Activated CD4-positive, alpha-beta T cell treated with anti-CD3 and anti-CD28 coated beads for 36 hours (primary cell): ENCODE measurements around the gene FKBP7. TPM values are rescaled to one million over a fixed set of nuclear protein-coding genes. Genes with fewer than 3 reads are reported as not detected.
"Not testable (repeated sequence)": the region's sequence is repeated elsewhere in the genome, so short reads cannot be mapped to it uniquely, and the experiment has no call there.

Experiments used
- ATAC-seq: fragments of 200-7000 bp; cut with Tn5 transposase; one replicate; pipeline ENCODE4 v1.10.0; 2021; ENCODE audit warnings: mild to moderate bottlenecking, moderate library complexity
- CTCF ChIA-PET: fragments of 350-600 bp; sonication (Branson Sonifier 250); formaldehyde crosslinking; loops from one replicate; lab custom pipeline; 2021; ENCODE audit warnings: antibody characterized with exemption; lab: Charles Lee
- POLR2A ChIA-PET: fragments of 350-600 bp; sonication (Branson Sonifier 250); formaldehyde crosslinking; loops from one replicate; lab custom pipeline; 2021; ENCODE audit warnings: antibody characterized with exemption, inconsistent platforms; lab: Charles Lee
- DNase-seq: peaks from one replicate; pipeline ENCODE4 v3.0.0-alpha.2; 2020
- H3K27ac Mint-ChIP-seq: one replicate; pipeline ENCODE4 v1.8.0; 2021; ENCODE audit warnings: mixed read lengths
- H3K27me3 Mint-ChIP-seq: one replicate; pipeline ENCODE4 v1.8.0; 2021; ENCODE audit warnings: mixed read lengths
- H3K36me3 Mint-ChIP-seq: one replicate; pipeline ENCODE4 v1.8.0; 2021; ENCODE audit warnings: low read depth, mixed read lengths
- H3K4me1 Mint-ChIP-seq: one replicate; pipeline ENCODE4 v1.8.0; 2021; ENCODE audit warnings: mixed read lengths
- H3K4me3 Mint-ChIP-seq: one replicate; pipeline ENCODE4 v1.8.0; 2021; ENCODE audit warnings: mild to moderate bottlenecking, moderate library complexity, mixed read lengths
- H3K9me3 Mint-ChIP-seq: one replicate; pipeline ENCODE4 v1.8.0; 2021; ENCODE audit warnings: low read depth, mixed read lengths
- intact Hi-C, 2 experiments: fragments of 100-400 bp; cut with DNase I in 1 of 2; cut with micrococcal nuclease in 1 of 2; formaldehyde crosslinking; loops; one replicate each; pipeline versions ENCODE4 v1.14.2 to v1.15.1; 2022 to 2024; cut with DNase I, micrococcal nuclease
- total RNA-seq, 2 experiments: library from RNA; stranded (reverse); gene quantifications; one replicate each; pipeline ENCODE4 v1.2.3, GENCODE V29; 2021

Gene FKBP7
- total RNA-seq, 2 experiments from 2014 or later: 3.4 to 4.8 TPM

- H3K4me3 Mint-ChIP-seq, ATAC-seq, POLR2A ChIA-PET, H3K27me3 Mint-ChIP-seq, intact Hi-C loops, H3K4me1 Mint-ChIP-seq, DNase-seq, H3K27ac Mint-ChIP-seq: not testable (repeated sequence)
- CTCF ChIA-PET: interaction anchor here (1.2 to 1.4 kb wide), 2 partner anchors 9 to 12 kb away, joined by 6 to 10 read pairs; no protein-coding TSS in a partner anchor
- Mint-ChIP-seq H3K9me3 (peaks cover 15% of the 10 kb centered on the region), H3K36me3 (peaks cover 44% of the 10 kb centered on the region)
Measured at GRCh38 chr2:178423746-178424145, 54.7 kb downstream of the FKBP7 start.

DNA sequence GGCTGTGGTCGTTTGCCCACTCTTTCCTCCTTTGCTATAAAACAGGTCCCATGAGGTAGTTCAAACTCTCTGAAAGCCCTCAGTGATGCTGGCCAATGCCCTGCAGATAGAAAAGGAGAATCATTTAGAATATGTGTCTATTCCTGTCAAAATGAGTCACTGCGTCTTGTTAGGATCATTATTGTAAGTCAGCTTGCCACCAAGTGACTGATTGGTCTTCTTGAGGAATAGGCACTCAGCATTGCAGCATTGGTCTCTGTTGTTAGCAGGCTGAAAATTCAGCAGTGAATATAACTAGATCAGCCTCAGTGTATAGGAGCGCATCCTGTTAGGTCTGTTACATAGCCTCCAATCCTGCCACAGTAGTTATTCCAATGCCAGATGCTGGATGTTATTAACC lies 56.3 kb downstream of the FKBP7 start:
- Mint-ChIP-seq H3K36me3 (peaks cover 30% of the 10 kb centered on the region), H3K27me3 (no peaks in the 10 kb centered on the region), H3K4me1 (no peaks in the 10 kb centered on the region), H3K4me3 (no peak overlapping the region), H3K27ac (no peak overlapping the region), H3K9me3 (peaks cover 15% of the 10 kb centered on the region)
- ChIA-PET CTCF (no interaction called here), POLR2A (no interaction called here)
- ATAC-seq (peak; percentile 60), DNase-seq (no peak)
- intact Hi-C loops: no loop called here

DNA sequence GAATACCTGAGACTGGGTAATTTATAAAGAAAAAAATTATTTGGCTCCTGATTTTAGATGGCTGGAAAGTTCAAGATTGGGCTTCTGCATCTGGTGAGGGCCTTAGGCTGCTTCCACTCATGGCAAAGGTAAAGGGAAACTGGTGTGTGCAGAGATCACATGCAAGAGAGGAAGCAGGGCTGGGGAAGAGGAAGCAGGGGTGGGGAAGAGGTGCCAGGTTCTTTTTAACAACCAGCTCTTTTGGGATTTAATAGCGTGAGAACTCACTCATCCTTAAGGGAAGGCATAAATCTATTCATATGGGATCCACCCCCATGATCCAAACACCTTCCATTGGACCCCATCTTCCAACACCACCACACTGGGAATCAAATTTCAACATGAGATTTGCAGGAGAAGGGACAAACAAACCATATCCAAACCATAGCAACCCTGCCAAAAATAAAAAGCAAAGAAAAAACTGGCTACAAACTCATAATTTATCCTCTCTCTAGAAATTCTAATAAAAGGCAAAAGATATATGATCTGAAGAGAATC lies 57.9 kb downstream of the FKBP7 start:
- intact Hi-C loops: no loop called here
- Mint-ChIP-seq H3K4me3 (no peak overlapping the region), H3K9me3 (peaks cover 9% of the 10 kb centered on the region), H3K4me1 (peaks cover 2% of the 10 kb centered on the region), H3K27me3 (no peaks in the 10 kb centered on the region), H3K27ac (no peak overlapping the region), H3K36me3 (peaks cover 15% of the 10 kb centered on the region)
- ChIA-PET POLR2A (no interaction called here), CTCF (interaction anchor here (1.2 to 3.5 kb wide), 10 partner anchors 8 to 308 kb away, joined by 3 to 68 read pairs (median 8); partner anchors contain the start of genes PRKRA and RBM45)
- ATAC-seq (no peak), DNase-seq (no peak)

DNA sequence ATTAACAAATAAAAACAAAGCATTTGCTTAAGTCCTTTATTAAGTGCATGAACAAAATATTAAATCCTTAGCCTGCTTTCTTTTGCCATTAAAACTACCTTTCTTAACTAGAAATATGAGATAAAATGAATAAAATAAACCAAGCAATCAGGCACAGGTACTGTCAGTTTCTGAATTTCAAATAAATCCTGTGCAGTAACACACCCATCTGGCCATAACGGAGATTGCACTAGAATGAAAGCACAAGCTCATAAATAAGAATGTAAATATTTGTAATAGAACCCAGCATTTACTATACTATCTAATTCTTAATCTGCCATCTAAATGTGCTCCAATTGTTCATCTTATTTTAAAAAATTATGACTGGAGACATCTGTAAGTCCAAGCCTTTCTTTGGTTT lies 59.3 kb downstream of the FKBP7 start:
- Mint-ChIP-seq H3K4me3 (no peak overlapping the region), H3K27me3 (no peaks in the 10 kb centered on the region), H3K27ac (no peak overlapping the region), H3K36me3 (peaks cover 7% of the 10 kb centered on the region), H3K9me3 (no peaks in the 10 kb centered on the region), H3K4me1 (peaks cover 7% of the 10 kb centered on the region)
- DNase-seq (peak; percentile 41), ATAC-seq (no peak)
- intact Hi-C loops: loop anchor here (1.0 to 10.0 kb wide), 4 partner anchors 22 to 804 kb away; partner anchors contain the start of gene RBM45 (in 1 of the 2)
- ChIA-PET POLR2A (no interaction called here), CTCF (interaction anchor here (0.6 to 3.5 kb wide), 27 partner anchors 10 to 1677 kb away, joined by 3 to 68 read pairs (median 5); partner anchors contain the start of genes PRKRA and RBM45)

- ChIA-PET POLR2A (no interaction called here), CTCF (interaction anchor here (0.9 to 3.5 kb wide), 15 partner anchors 10 to 434 kb away, joined by 3 to 68 read pairs (median 5); partner anchors contain the start of gene RBM45)
- Mint-ChIP-seq H3K27ac (no peak overlapping the region), H3K4me1 (peaks cover 7% of the 10 kb centered on the region), H3K36me3 (peaks cover 3% of the 10 kb centered on the region), H3K4me3 (no peak overlapping the region), H3K9me3 (no peaks in the 10 kb centered on the region), H3K27me3 (no peaks in the 10 kb centered on the region)
- ATAC-seq (no peak), DNase-seq (no peak)
- intact Hi-C loops: loop anchor here in 1 of 2 experiments (2.0 to 10.0 kb wide), 2 partner anchors 436 to 804 kb away; a partner anchor contains a TSS
Measured at GRCh38 chr2:178418426-178418825, 60.0 kb downstream of the FKBP7 start.

DNA sequence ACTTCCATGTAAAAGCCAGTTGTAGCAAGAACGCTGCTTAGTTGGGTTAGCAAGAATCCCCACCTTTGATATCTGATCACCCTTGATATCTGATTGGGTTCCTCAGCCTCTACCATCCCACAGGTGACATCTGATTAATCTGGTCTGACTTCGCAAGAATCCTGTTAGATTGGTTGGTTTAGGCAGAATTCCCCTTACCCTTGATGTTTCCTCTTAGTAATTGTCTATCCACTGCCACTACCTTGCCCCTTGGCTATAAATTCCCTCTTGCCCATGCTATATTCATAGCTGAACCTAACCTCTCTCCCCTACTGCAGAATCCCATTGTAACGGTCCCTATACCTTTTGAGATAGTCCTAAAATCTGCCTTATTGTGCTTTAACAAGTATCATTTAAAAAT lies 60.5 kb downstream of the FKBP7 start:
- CTCF ChIA-PET: interaction anchor here (1.0 to 3.5 kb wide), 8 partner anchors 10 to 434 kb away, joined by 3 to 68 read pairs (median 5); partner anchors contain the start of gene RBM45
- DNase-seq: no peak
- peaks cover 10% of the 10 kb centered on the region for H3K4me1 Mint-ChIP-seq
- no peaks in the 10 kb centered on the region for H3K27me3 Mint-ChIP-seq
- no peaks in the 10 kb centered on the region for H3K9me3 Mint-ChIP-seq
- peaks cover 3% of the 10 kb centered on the region for H3K36me3 Mint-ChIP-seq
- H3K27ac Mint-ChIP-seq: no peak overlapping the region
- no peak overlapping the region for H3K4me3 Mint-ChIP-seq
- no peak for ATAC-seq
- intact Hi-C loops: loop anchor here in 1 of 2 experiments (2.0 to 10.0 kb wide), 2 partner anchors 435 to 803 kb away; a partner anchor contains a TSS
- POLR2A ChIA-PET: no interaction called here

DNA sequence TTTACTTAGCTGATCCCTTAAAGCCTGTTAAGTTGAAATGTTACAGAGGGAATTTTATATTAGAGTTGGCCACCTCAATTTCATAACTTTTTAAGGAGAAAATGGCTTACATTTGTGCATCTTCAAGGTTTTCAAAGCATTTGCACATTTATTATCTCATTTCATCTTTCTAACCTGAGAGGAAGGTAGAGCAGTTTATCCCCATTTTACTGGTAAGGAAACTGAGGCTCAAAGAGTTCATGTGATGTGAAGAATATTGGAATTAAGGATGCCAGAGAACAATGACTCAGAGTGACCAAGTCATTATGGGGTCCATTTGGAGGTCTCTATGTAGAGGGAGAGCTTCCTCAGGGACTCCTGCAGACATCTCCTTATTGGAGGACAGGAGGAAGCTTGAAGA lies 62.4 kb downstream of the FKBP7 start:
- Mint-ChIP-seq H3K36me3 (no peaks in the 10 kb centered on the region), H3K9me3 (no peaks in the 10 kb centered on the region), H3K27ac (no peak overlapping the region), H3K4me3 (no peak overlapping the region), H3K4me1 (peaks cover 11% of the 10 kb centered on the region), H3K27me3 (no peaks in the 10 kb centered on the region)
- CTCF ChIA-PET: interaction anchor here (0.6 to 5.9 kb wide), 4 partner anchors 11 to 303 kb away, joined by 3 to 91 read pairs (median 26); partner anchors contain the start of gene RBM45
- POLR2A ChIA-PET: no interaction called here
- no peak for DNase-seq
- ATAC-seq: no peak
- intact Hi-C loops: loop anchor here in 1 of 2 experiments (2.0 to 10.0 kb wide), 3 partner anchors 109 to 801 kb away; a partner anchor contains a TSS

- H3K27ac Mint-ChIP-seq: peak overlapping the region; percentile 71
- ChIA-PET CTCF (interaction anchor here (0.6 to 5.9 kb wide), 31 partner anchors 9 to 1661 kb away, joined by 3 to 91 read pairs (median 5); partner anchors contain the start of genes PJVK, PRKRA and RBM45), POLR2A (interaction anchor here (0.6 to 1.6 kb wide), 3 partner anchors 36 to 642 kb away, joined by 3 to 4 read pairs (median 4); partner anchors contain the start of genes PJVK, PLEKHA3 and PRKRA)
- peak; percentile 83 for ATAC-seq
- no peaks in the 10 kb centered on the region for H3K36me3 Mint-ChIP-seq
- peaks cover 11% of the 10 kb centered on the region for H3K4me1 Mint-ChIP-seq
- H3K27me3 Mint-ChIP-seq: no peaks in the 10 kb centered on the region
- intact Hi-C loops: loop anchor here (1.0 to 10.0 kb wide), 10 partner anchors 17 to 800 kb away; partner anchors contain the start of genes RBM45 (in 2 of the 2) and OSBPL6 (in 1 of the 2)
- DNase-seq: peak; percentile 90
- no peaks in the 10 kb centered on the region for H3K9me3 Mint-ChIP-seq
- peak overlapping the region; percentile 67 for H3K4me3 Mint-ChIP-seq
Measured at GRCh38 chr2:178414266-178415247, 63.8 kb downstream of the FKBP7 start.

Other genes with a start within 250 kb of the FKBP7 start
- gene PRKRA, start 27.4 kb downstream of the FKBP7 start, total RNA-seq: 10 to 100 TPM; 63.5 to 65.1 TPM
- 1 to 10 TPM; 1.9 to 2.4 TPM for gene PJVK, start 27.2 kb downstream of the FKBP7 start, total RNA-seq
- 10 to 100 TPM; 24.1 to 27.3 TPM for gene PLEKHA3, start 1.9 kb upstream of the FKBP7 start, total RNA-seq